GM12875 (cell line): ENCODE measurements around the gene SPOCK2.
A peak's percentile ranks its signal among the peaks of the same experiment; 100 is the strongest.

Experiments
- H3K4me3 ChIP-seq: one replicate; pipeline ENCODE4 v1.5.1; 2011; ENCODE audit warnings: low read depth, low read length, control low read depth
- TF ChIP-seq, protein P1 (sequence below): IDR thresholded peaks from 2 replicates; pipeline ENCODE4 v1.5.1; 2011; ENCODE audit warnings: low read depth, mild to moderate bottlenecking, control low read depth, inconsistent platforms, low read length, moderate library complexity, borderline replicate concordance; ENCODE audit not compliant: insufficient read depth

The SPOCK2 gene

DNA sequence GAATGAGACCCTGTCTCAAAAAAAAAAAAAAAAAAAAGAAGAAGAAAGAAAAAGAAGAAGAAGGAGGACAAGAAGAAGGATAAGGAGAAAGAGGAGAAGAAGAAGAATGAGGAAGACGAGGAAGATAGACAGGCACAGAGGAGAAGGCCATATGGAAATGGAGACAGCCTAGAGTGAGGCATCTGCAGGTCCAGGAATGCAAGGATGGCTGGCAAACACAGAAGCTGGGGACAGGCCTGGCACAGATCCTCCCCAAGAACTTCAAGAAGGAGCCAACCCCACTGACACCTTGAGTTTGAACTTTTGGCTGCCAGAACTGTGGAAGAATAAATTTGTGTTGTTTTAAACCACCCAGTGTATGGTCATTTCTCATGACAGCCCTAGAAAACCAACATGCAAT, 38.9 kb downstream of the SPOCK2 start:
- TF ChIP-seq, protein P1, sequence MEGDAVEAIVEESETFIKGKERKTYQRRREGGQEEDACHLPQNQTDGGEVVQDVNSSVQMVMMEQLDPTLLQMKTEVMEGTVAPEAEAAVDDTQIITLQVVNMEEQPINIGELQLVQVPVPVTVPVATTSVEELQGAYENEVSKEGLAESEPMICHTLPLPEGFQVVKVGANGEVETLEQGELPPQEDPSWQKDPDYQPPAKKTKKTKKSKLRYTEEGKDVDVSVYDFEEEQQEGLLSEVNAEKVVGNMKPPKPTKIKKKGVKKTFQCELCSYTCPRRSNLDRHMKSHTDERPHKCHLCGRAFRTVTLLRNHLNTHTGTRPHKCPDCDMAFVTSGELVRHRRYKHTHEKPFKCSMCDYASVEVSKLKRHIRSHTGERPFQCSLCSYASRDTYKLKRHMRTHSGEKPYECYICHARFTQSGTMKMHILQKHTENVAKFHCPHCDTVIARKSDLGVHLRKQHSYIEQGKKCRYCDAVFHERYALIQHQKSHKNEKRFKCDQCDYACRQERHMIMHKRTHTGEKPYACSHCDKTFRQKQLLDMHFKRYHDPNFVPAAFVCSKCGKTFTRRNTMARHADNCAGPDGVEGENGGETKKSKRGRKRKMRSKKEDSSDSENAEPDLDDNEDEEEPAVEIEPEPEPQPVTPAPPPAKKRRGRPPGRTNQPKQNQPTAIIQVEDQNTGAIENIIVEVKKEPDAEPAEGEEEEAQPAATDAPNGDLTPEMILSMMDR, result no peak
- H3K4me3 ChIP-seq, result no peak overlapping the region

DNA sequence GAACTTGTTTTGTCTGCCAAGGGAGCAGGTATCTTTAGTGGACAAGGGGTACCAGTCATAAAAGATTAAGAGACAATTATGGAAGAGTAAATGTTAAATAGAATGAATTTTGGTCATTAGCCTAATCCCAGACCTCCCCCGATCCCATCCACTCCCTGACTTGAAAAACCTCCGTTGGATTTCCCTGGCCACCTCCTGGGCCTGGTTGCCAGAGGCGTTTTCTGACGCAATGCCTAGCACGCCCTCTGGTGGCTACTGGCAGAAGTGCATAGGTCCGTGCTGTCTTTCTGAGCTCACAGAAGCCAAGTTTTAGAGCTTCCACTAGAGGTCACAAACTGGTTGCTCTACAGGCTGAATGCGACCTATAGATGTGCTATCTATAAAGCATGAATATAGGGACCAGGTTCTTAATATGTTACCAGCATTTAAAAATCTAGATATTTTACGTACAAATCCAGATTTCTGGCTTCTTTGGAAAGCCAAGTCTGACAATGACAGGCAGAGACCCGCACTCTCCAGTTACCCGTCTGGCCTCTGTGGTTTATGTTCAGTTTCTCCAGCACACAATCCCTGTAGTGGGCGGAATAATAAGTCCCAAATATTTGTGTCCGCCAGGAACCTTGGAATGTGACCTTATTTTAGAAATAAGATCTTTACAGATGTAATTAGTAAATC, 39.8 kb downstream of the SPOCK2 start:
- TF ChIP-seq, protein P1, result peak; percentile 97
- H3K4me3 ChIP-seq, result no peak overlapping the region

DNA sequence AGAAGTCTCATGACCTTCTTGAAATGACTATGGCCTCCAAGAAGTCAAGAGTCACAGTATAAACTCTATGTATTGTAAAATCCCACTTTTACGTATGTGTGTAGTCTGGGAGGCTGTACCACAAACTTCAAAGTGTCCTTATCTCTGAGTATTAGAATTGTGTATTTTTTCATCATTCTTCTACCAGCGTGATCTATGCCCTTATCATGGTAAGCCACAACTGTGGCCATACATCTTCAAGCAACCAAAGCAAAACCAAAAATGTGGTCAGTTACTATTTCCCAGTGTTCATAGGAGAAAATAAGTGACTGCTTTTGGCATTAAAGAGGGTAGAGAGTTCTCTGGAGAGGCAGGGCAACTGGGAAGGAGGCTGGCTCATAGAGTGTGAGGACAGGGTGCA, 42.8 kb downstream of the SPOCK2 start:
- H3K4me3 ChIP-seq, result no peak overlapping the region
- TF ChIP-seq, protein P1, result no peak

DNA sequence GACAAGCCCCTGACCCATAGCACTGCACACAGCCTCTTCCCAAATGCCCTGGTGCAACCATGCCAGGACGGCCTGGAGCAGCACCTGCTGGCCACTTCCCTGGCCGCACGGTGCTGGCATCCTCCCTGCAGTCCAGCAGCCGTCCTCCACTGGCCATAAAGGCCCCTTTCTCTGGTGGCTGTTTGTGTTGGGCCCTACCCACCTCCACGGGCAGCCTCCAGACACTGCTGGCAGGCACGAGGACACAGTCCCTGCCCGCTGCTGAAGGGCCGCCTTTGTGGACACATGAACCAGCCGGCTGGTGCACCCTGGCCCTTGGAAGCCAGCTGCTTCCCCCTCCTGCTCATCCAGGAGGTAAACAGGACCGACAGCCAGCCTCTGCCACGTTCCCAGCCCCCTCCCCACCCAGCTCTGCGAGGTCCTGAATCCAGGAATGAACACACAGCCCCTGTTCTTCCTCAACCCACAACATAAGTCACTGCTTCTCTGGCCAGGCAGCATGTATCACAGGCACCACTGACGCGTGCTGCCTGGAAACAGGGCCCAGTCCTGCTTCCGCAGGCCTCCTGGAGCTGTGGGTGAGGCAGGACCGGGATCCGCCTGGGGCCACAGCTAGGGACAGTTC, 43.8 kb downstream of the SPOCK2 start:
- TF ChIP-seq, protein P1, result no peak
- no peak overlapping the region for H3K4me3 ChIP-seq

DNA sequence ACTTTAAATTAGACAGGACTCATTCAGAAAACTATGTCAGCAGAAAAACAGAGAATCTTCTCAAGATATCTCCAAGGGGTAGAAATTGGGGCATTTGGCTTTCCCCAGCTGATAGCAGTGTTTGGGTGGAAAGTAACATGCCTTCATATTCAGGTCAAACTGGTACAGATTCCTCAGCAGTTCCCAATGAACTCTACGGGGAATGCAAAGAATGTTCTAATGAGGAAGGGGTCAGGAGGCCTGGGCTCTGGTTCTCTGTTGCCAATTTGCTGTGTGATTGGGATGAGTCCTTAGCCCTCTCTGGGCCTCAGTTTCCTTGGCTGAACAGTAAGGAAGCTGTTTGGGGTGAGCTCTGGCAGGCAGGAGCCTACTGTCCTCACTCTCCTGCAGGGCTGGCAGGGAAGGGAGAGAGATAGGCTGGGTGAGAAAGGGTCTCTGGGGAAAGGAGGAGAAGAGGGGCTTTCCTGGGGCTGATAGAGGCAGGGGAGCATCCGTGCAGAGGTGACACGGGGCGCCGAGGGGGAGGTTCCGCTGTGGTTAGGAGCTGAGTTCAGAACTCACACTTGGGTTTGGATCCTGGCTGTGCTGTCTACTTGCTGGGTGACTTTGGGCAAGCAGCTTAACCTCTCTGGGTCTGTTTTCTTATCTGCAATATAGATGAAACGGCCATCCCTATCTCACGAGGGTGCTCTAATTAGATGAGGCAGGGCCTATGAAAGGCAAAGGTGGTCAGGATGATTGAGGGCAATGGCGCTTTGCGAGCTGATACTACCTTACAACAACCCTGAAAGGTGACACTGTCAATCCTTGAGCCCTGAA, 45.1 kb downstream of the SPOCK2 start:
- H3K4me3 ChIP-seq, result no peak overlapping the region
- TF ChIP-seq, protein P1, result no peak

DNA sequence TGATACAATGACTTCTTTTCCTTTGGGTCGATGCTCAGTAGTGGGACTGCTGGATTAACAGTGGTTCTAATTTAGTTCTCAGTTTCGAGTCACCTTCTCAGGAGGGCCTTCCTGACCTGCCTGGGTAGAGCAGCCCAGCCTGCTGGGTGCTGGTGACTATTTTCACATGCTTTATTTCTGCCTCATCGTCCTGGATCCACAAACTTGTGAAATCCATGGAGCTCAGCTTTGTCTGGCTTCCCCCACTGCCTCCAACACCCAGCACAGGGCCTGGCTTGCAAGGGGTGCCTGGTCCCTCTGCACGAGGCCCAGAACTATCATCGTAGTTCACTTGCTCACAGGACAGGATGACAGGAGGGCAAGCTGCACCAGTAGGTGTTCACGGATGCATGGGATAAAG, 46.9 kb downstream of the SPOCK2 start:
- no peak overlapping the region for H3K4me3 ChIP-seq
- TF ChIP-seq, protein P1, result no peak
